ENCODE data around the gene UBB.

UBB gene

GRCh38 chr17:16358394-16358793, 22.5 kb upstream of the UBB start:
- H3K79me2 ChIP-seq (ENCODE audit: low read length), result no peaks in the 10 kb centered on the region
- no peak overlapping the region for H2AFZ ChIP-seq (ENCODE audit: low read length)
- DNase-seq, result no peak
- H3K9ac ChIP-seq (ENCODE audit: low read length), result no peak overlapping the region
- H3K27ac ChIP-seq (ENCODE audit: low read length), result no peak overlapping the region
- H3K4me1 ChIP-seq (ENCODE audit: low read length), result no peaks in the 10 kb centered on the region
- no peak for TF ChIP-seq EZH2phosphoT487 (IDR thresholded peaks at IDR 0.05; ENCODE audit: low read length)
- no peak for TF ChIP-seq EZH2 (optimal IDR thresholded peaks at IDR 0.05; ENCODE audit: low read depth, low read length)
- no peak for TF ChIP-seq CTCF (IDR thresholded peaks at IDR 0.05; ENCODE audit: low read length)
- no peak overlapping the region for H3K4me2 ChIP-seq (ENCODE audit: low read depth, low read length)
- H3K9me3 ChIP-seq (replicated peaks; ENCODE audit: insufficient read depth, low read length), result no peaks in the 10 kb centered on the region
- no peaks in the 10 kb centered on the region for H3F3A ChIP-seq (ENCODE audit: insufficient read depth, low read length)
- H3K36me3 ChIP-seq (replicated peaks; ENCODE audit: insufficient read depth, low read length), result no peaks in the 10 kb centered on the region
- no peak overlapping the region for H3K4me3 ChIP-seq (ENCODE audit: low read length)
- peaks cover 4% of the 10 kb centered on the region; the same call in 1 of the 2 replicates for H3K27me3 ChIP-seq (replicated peaks; ENCODE audit: insufficient read depth, low read length)
- no peaks in the 10 kb centered on the region for H3K9me2 ChIP-seq (replicated peaks; ENCODE audit: insufficient read depth, low read length)
- H4K20me1 ChIP-seq (ENCODE audit: insufficient read depth, low read length), result no peaks in the 10 kb centered on the region

- DNase-seq, result no peak
- TF ChIP-seq CTCF (IDR thresholded peaks at IDR 0.05; ENCODE audit: low read length), result no peak
- no peak for TF ChIP-seq EZH2 (optimal IDR thresholded peaks at IDR 0.05; ENCODE audit: low read depth, low read length)
- TF ChIP-seq EZH2phosphoT487 (IDR thresholded peaks at IDR 0.05; ENCODE audit: low read length), result no peak
- peaks cover 2% of the 10 kb centered on the region; the same call in 1 of the 2 replicates for H3K27me3 ChIP-seq (replicated peaks; ENCODE audit: insufficient read depth, low read length)
- no peak overlapping the region for H2AFZ ChIP-seq (ENCODE audit: low read length)
- H3K27ac ChIP-seq (ENCODE audit: low read length), result no peak overlapping the region
- no peaks in the 10 kb centered on the region for H3K36me3 ChIP-seq (replicated peaks; ENCODE audit: insufficient read depth, low read length)
- H3K4me3 ChIP-seq (ENCODE audit: low read length), result no peak overlapping the region
- H3K4me2 ChIP-seq (ENCODE audit: low read depth, low read length), result no peak overlapping the region
- no peaks in the 10 kb centered on the region for H3K9me2 ChIP-seq (replicated peaks; ENCODE audit: insufficient read depth, low read length)
- H3K9ac ChIP-seq (ENCODE audit: low read length), result no peak overlapping the region
- no peaks in the 10 kb centered on the region for H3K9me3 ChIP-seq (replicated peaks; ENCODE audit: insufficient read depth, low read length)
- no peaks in the 10 kb centered on the region for H3F3A ChIP-seq (ENCODE audit: insufficient read depth, low read length)
- no peaks in the 10 kb centered on the region for H4K20me1 ChIP-seq (ENCODE audit: insufficient read depth, low read length)
- H3K79me2 ChIP-seq (ENCODE audit: low read length), result no peaks in the 10 kb centered on the region
- H3K4me1 ChIP-seq (ENCODE audit: low read length), result no peaks in the 10 kb centered on the region
Observed at GRCh38 chr17:16361874-16362273, 19.0 kb upstream of the UBB start.

DNA sequence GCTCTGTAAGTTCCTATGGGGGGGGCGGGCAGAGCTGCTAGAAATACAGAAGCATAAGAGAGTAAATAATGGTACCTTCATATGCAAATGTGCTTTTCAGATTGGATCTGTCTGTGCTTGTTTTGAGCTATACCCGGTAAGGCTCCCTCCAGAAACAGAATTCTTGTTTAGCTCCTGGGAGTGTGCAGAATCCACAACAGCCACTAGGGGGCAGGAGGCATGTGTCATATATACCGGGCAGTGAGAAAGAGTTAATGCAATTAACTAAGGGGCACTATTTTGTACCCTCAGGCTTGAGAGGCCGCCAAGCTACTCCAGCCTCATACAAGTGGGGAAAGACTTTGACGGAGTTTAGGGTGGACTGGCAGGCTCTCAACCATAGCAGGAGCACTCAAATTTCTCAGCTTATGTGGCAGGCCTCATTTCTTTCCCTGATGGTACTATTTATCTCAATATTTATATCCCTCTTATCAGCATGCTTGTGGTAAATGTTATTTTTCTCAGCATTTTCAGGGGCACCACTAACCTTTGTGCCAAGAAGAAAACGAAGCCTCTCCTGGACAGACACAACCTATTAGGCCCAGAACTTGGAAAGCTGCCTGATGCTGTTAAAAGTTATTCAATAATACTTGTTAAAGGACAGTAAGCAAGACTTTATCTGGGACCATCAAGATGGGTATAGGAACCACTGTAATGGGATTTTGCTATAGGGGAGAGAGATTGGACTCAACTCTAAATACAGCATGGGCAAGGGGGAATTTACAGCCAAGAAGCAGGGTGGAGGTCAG, 16.9 kb upstream of the UBB start:
- Histone ChIP-seq H3K9me3 (replicated peaks; ENCODE audit: insufficient read depth, low read length) (no peaks in the 10 kb centered on the region), H4K20me1 (ENCODE audit: insufficient read depth, low read length) (no peaks in the 10 kb centered on the region), H3K9me2 (replicated peaks; ENCODE audit: insufficient read depth, low read length) (no peaks in the 10 kb centered on the region), H3K27me3 (replicated peaks; ENCODE audit: insufficient read depth, low read length) (no peaks in the 10 kb centered on the region), H3K4me3 (ENCODE audit: low read length) (no peak overlapping the region), H3K36me3 (replicated peaks; ENCODE audit: insufficient read depth, low read length) (no peaks in the 10 kb centered on the region), H3K27ac (ENCODE audit: low read length) (no peak overlapping the region), H3K9ac (ENCODE audit: low read length) (no peak overlapping the region), H3K4me1 (ENCODE audit: low read length) (no peaks in the 10 kb centered on the region), H3K4me2 (ENCODE audit: low read depth, low read length) (no peak overlapping the region), H3K79me2 (ENCODE audit: low read length) (no peaks in the 10 kb centered on the region), H2AFZ (ENCODE audit: low read length) (no peak overlapping the region), H3F3A (ENCODE audit: insufficient read depth, low read length) (no peaks in the 10 kb centered on the region)
- TF ChIP-seq EZH2phosphoT487 (IDR thresholded peaks at IDR 0.05; ENCODE audit: low read length) (no peak), CTCF (IDR thresholded peaks at IDR 0.05; ENCODE audit: low read length) (peak; percentile 96)
- peak; percentile 69 for DNase-seq
